Smooth muscle cell (in vitro differentiated cells): ENCODE results near the gene IRX6. TPM values are rescaled to one million over a fixed set of nuclear protein-coding genes. Genes with fewer than 3 reads are reported as not detected.

ENCODE experiments used
- DNase-seq: peaks from one replicate; lab custom pipeline; 2025; ENCODE audit not compliant: unreplicated experiment; lab: John Stamatoyannopoulos, UW
- H2AFZ ChIP-seq: fragments of 200-600 bp; sonication (generic); 2 replicates; pipeline ENCODE4 v1.6.0; 2016; ENCODE audit warnings: antibody characterized with exemption, low read depth, mild to moderate bottlenecking
- H3F3A ChIP-seq: fragments of 200-600 bp; sonication (generic); 2 replicates; pipeline ENCODE4 v1.6.0; 2017; ENCODE audit warnings: antibody characterized with exemption, low read depth
- H3K27ac ChIP-seq: fragments of 200-600 bp; sonication (generic); 2 replicates; pipeline ENCODE4 v1.5.1; 2016; ENCODE audit warnings: low read depth, mild to moderate bottlenecking
- H3K27me3 ChIP-seq: fragments of 200-600 bp; sonication (generic); 2 replicates; pipeline ENCODE4 v1.6.1; 2016; ENCODE audit warnings: low read depth, mild to moderate bottlenecking
- H3K36me3 ChIP-seq: fragments of 200-600 bp; sonication (generic); 2 replicates; pipeline ENCODE4 v1.5.1; 2016; ENCODE audit warnings: low read depth
- H3K4me1 ChIP-seq: fragments of 200-600 bp; sonication (generic); 2 replicates; pipeline ENCODE4 v1.5.1; 2016; ENCODE audit warnings: low read depth
- H3K4me2 ChIP-seq: fragments of 200-600 bp; sonication (generic); 2 replicates; pipeline ENCODE4 v1.6.0; 2016; ENCODE audit warnings: mild to moderate bottlenecking
- H3K4me3 ChIP-seq: fragments of 200-600 bp; sonication (generic); 2 replicates; pipeline ENCODE4 v1.5.1; 2016; ENCODE audit warnings: mild to moderate bottlenecking
- H3K79me2 ChIP-seq: fragments of 200-600 bp; sonication (generic); 2 replicates; pipeline ENCODE4 v1.6.0; 2016; ENCODE audit warnings: low read depth, mild to moderate bottlenecking
- H3K9ac ChIP-seq: fragments of 200-600 bp; sonication (generic); 2 replicates; pipeline ENCODE4 v1.6.0; 2016; ENCODE audit warnings: low read depth
- H3K9me3 ChIP-seq: fragments of 200-600 bp; sonication (generic); replicated peaks from 2 replicates; pipeline ENCODE4 v1.5.1; 2016; ENCODE audit warnings: low read depth
- H4K20me1 ChIP-seq: fragments of 200-600 bp; sonication (generic); 2 replicates; pipeline ENCODE4 v1.6.0; 2016; ENCODE audit warnings: low read depth
- CTCF ChIP-seq: fragments of 200-600 bp; sonication (generic); IDR thresholded peaks from 2 replicates; pipeline ENCODE4 v1.5.1; 2017; ENCODE audit warnings: borderline replicate concordance, mild to moderate bottlenecking, antibody characterized with exemption; ENCODE audit not compliant: insufficient read depth, poor library complexity, severe bottlenecking
- WGBS: methylation state at CpG from one replicate; pipeline ENCODE4 v1.1.7; 2016; ENCODE audit warnings: low lambda C conversion rate; 5-methylcytosine and 5-hydroxymethylcytosine counted together
- polyA plus RNA-seq: library from polyadenylated mRNA; unstranded; fragments of >200 nt; fragmentation: Nextera tagmentation; extraction: Ambion mirVana; gene quantifications from 2 replicates; pipeline ENCODE4 v1.2.1, GENCODE V29; 2016
- total RNA-seq: library from RNA; depleted of rRNA; stranded (reverse); fragments of >200 nt; gene quantifications from 2 replicates; pipeline ENCODE4 v1.2.3, GENCODE V29; 2014

The IRX6 gene
- total and polyA plus RNA-seq, 2 experiments from 2014 or later = not detected

GRCh38 chr16:55341681-55342080 is 17.7 kb downstream of the IRX6 start:
- 81% methylated on average over 4 of the region's 4 CpGs for WGBS
- Histone ChIP-seq H3K4me1 (no peaks in the 10 kb centered on the region), H4K20me1 (no peaks in the 10 kb centered on the region), H3K36me3 (no peaks in the 10 kb centered on the region), H3K79me2 (no peaks in the 10 kb centered on the region), H3K4me2 (no peak overlapping the region), H3K4me3 (no peak overlapping the region), H3F3A (no peaks in the 10 kb centered on the region), H3K27me3 (peaks cover 68% of the 10 kb centered on the region), H3K9ac (no peak overlapping the region), H3K9me3 (no peaks in the 10 kb centered on the region), H2AFZ (no peak overlapping the region), H3K27ac (no peak overlapping the region)
- TF ChIP-seq CTCF = no peak
- DNase-seq = no peak

GRCh38 chr16:55346475-55346874 is 22.5 kb downstream of the IRX6 start:
- DNase-seq = no peak
- H3K4me3 ChIP-seq = no peak overlapping the region
- H3K4me1 ChIP-seq = no peaks in the 10 kb centered on the region
- no peak for TF ChIP-seq CTCF
- 95% methylated on average over 6 of the region's 6 CpGs for WGBS
- H3K36me3 ChIP-seq = no peaks in the 10 kb centered on the region
- no peaks in the 10 kb centered on the region for H3K79me2 ChIP-seq
- H3F3A ChIP-seq = no peaks in the 10 kb centered on the region
- no peaks in the 10 kb centered on the region for H3K9me3 ChIP-seq
- H2AFZ ChIP-seq = no peak overlapping the region
- H4K20me1 ChIP-seq = no peaks in the 10 kb centered on the region
- no peak overlapping the region for H3K4me2 ChIP-seq
- no peak overlapping the region for H3K9ac ChIP-seq
- H3K27me3 ChIP-seq = peaks cover 29% of the 10 kb centered on the region
- no peak overlapping the region for H3K27ac ChIP-seq

- no peaks in the 10 kb centered on the region for H3K36me3 ChIP-seq
- H3K4me2 ChIP-seq = no peak overlapping the region
- no peak overlapping the region for H2AFZ ChIP-seq
- no peaks in the 10 kb centered on the region for H3K79me2 ChIP-seq
- H3K9me3 ChIP-seq = no peaks in the 10 kb centered on the region
- no peak overlapping the region for H3K4me3 ChIP-seq
- no peak overlapping the region for H3K27ac ChIP-seq
- DNase-seq = no peak
- no peak for TF ChIP-seq CTCF
- H3K4me1 ChIP-seq = no peaks in the 10 kb centered on the region
- peaks cover 11% of the 10 kb centered on the region for H3K27me3 ChIP-seq
- H3F3A ChIP-seq = no peaks in the 10 kb centered on the region
- 67% methylated on average over 1 of the region's 1 CpG for WGBS
- H4K20me1 ChIP-seq = no peaks in the 10 kb centered on the region
- H3K9ac ChIP-seq = no peak overlapping the region
Observed at GRCh38 chr16:55349867-55350266, 25.9 kb downstream of the IRX6 start.

- Histone ChIP-seq H2AFZ (no peak overlapping the region), H3K4me1 (no peaks in the 10 kb centered on the region), H3F3A (no peaks in the 10 kb centered on the region), H3K4me3 (no peak overlapping the region), H3K36me3 (no peaks in the 10 kb centered on the region), H3K9ac (no peak overlapping the region), H3K79me2 (no peaks in the 10 kb centered on the region), H3K27ac (no peak overlapping the region), H3K9me3 (no peaks in the 10 kb centered on the region), H3K4me2 (no peak overlapping the region), H3K27me3 (peaks cover 11% of the 10 kb centered on the region), H4K20me1 (no peaks in the 10 kb centered on the region)
- TF ChIP-seq CTCF = no peak
- DNase-seq = no peak
Observed at GRCh38 chr16:55350984-55351383, 27.0 kb downstream of the IRX6 start.
